NCI-H2227 treated with DMSO at 0.1 percent for 48 hours (cell line): ENCODE results near the gene ZNF385D.

Experiments used
- DNase-seq: peaks from one replicate; lab custom pipeline; 2025; lab: John Stamatoyannopoulos, UW

ZNF385D gene

DNA sequence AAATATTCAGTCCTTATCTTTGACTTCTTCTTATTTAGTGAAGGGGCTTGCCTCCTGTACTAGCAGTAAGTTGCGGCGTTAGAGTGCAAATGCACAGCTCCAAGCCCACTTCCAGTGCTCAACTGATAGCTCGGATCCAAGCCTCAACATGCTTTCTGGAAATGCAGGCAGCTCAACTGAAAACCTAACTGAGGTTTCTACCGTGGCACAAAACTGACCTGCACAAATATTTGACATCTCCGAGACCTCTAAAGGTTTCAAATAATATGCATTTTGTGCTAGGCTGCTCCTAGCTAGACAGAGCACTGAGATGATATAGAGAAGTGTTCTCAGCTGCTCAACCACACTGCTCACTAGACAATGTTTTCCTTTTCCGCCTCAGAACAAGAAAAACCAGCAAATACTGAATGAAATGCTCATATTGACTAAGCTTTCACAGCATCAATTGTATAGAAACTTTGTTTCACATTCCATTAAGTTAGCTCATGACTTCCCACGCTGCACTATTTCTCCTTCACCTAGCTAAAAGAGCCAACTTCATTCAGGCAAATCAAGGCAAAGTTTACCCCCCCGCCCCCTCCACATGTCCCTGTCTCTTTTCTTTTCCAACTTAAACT, 822 bp downstream of the ZNF385D start:
- no peak for DNase-seq

DNA sequence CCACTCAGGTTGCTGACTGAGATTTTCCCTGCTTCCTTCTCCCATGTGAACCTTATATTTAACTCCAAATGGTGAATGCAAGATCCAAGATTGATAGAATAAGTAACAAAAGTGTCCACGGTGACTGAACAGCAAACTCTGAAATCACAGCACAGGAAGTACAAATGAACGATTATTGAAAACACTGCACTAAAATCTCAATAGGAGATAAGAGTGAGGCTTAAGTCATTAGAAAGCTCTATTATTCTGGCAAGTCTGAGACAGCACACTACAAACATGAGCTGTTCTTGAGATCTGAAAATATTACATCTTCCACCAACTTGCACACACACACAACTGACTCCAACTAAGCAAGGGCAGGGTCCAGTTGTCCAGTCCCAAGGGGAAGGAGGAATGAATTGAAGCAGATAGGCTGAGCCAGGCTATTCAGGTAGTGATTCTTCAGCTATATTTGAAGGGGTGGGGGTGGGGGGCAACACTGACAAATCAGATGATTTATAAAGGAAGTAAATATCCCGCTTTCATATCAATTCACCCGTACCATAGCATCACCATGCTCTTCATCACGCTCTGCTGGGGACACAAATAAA, 2.9 kb downstream of the ZNF385D start:
- DNase-seq, result no peak

DNA sequence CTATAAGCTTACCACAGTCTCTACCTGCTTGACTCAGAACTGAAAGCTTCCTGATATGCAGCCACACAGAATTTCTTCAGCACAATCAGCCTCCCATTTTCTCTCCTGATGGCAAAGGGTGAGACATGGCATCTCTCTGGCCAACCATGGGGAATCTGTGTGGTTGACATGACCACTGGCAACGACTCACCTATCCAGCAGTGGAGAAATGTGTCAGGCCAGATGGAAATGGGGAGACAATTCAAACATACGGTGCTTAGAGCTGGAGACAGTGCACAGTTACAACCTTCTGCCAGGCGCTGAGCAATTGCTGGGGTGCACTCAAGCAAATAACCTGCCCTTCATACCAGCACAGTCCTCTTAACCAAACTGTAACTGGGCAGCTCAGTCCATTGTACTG, 3.6 kb downstream of the ZNF385D start:
- DNase-seq, result no peak

DNA sequence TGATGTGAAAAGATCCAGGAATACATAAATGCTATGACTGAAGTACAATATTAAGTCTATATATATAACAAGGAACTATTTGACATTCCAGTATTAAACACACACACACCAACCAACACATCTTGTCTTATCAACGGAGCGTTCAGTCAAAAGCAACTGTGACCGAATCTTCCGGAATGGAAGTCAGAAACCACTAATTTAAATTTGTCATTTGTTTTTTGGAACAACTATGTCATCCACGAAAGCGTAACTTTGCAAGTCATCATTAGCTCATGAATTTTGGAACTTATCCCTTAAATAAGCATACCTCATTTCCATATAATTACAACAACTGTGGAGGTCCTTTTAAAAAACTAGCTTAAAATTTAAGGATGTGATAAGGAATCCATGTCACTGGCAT, 5.0 kb downstream of the ZNF385D start:
- DNase-seq, result no peak

DNA sequence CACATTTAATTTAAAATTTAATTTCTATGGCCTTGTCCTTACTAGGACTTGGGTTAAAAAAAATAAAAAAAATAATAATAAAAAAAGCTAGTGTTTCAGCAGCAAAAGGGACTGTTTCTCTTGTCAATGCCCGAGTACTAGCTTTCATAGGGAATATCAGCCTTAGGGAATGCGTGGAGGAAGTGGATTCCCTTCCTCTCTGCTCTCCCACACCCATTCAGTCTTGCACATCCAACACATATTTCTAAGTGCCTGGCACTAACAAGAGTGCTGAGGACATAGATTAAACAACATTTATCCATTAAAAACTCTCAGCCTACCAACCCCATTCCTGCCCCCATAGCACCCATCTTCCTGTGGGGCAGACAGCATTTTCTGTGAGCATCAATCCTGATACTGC, 6.2 kb downstream of the ZNF385D start:
- no peak for DNase-seq

DNA sequence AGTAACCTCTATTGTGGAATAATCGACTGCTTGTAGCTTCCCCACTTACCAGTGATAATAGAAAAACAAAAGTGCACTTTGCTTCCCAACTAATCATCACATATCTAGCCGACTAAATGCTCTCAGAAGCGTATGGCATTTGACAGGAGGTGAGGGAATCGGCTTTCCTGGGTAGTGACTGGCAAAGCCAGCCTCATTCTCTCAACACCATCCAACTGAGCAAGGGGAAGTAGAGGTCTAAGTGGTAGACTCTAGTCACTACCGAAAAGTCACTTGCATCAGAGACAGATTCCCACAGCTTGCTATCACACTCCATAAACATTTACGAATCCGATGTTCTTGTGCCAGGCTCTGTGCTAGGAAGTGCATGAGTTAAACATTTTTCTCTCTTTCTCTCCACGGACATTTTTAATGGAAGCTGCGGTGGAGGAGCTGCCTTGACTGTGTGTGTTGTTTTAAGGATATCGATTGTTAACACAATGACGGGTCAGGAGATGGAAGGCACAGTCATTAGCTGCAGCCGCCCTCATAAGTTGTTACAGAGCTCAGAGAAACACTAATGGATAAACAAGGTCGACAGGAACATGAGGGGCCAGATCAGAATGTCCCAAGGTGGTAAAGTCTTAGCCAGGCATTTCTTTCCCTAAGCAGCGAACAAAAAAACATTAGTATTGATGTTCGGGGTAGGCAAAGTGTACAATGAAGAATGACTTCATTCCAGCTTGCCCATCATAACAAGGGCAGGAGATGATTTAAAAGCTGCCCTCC, 11.9 kb downstream of the ZNF385D start:
- DNase-seq, result no peak

DNA sequence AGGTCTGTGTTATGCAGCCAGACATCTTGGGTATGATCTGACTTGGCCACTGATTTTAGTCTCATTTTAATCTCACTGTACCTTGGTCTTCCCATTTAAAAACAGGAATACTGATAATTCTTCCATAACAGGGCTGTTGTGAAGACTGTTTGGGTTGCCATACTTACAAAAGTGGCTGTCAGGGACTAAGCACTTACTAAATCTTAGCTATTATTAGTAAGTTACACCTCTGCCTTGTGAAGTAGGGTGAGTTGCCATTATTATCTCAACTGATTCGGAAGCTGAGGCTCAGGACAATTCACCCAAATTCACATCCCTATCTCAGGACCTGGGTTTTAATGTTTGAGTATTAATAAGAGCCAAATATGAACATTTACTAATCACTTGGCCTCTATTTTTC, 12.7 kb downstream of the ZNF385D start:
- DNase-seq, result no peak

DNA sequence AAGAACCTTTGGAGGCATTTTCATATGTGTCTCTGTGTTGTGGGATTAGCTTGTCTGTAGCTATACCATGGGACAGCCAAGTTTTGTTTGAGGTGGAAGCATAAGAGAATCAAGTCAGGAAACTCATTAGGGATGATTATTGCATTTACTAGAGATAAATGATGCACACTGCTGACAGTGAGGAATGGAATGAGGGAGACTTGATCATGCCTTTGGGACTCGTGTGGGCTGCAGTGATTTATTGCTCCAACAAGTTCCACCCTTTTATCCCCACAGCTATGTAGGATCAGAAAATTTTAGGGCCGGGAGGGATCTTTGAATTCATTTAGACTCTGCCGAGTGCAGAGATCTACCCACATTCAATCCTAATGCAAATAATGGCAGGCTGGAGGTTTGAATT, 16.3 kb downstream of the ZNF385D start:
- no peak for DNase-seq

DNA sequence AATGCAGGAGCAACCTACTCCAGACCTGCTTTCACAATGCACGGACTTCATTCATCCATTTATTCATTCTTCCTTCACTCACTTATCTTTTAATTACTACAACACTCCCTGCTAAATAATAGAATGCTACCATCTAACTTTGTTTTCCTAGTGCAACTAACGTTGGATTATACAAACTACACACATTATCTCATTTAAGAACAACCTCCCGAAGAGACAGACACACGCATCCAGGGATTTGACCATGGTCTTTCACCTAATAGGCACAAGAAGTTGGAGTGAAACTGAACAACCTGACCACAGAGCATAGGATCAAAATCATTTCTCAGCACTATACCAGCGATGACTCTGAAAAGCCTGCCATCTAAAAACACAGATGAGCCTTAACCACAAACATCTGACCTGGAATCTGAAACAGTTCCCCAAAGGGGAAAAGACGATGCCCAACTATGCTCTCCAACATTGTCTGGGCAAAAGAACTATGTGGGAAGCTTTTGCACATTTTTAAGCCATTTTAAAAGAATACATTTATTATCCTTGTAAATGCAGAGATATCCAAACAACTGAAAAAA, 21.0 kb downstream of the ZNF385D start:
- DNase-seq, result no peak

DNA sequence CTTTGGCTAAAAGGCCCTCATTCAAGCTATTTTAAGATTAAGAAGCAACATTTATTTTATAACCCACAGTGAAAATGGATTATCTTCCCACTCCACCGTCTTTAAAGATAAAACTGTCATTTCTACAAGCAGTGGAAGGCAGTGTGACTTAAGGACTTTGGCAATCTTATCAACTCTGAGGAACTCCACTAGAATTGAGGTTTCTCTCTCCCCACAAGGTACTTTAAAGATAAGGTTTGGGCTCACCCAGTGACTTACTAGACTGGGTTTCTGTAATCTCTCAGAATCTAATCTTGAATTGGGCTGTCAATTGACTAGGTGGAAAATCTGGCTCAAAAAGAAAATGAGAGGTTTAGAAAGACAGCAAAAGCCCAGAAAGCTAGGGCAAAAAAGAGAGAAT, 21.7 kb downstream of the ZNF385D start:
- DNase-seq, result no peak

DNA sequence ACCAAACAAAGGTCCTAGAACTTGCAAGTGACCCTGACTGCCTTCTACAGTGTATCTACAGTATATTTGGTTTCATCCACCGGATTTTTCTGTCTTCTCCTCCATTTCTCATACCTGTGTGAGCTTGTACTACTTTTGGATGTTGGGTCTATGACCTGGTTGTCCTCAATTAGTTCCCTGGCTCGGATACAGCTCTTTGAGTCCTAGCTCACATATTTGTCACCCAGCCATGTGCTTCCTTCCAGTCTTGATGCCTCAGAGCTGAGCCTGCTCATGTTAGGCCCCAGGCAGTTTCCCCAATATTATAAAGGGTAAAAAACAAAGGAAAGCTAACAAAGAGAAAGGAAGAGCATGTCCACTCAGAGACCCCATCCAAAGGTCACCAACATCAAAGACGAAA, 28.2 kb downstream of the ZNF385D start:
- no peak for DNase-seq

DNA sequence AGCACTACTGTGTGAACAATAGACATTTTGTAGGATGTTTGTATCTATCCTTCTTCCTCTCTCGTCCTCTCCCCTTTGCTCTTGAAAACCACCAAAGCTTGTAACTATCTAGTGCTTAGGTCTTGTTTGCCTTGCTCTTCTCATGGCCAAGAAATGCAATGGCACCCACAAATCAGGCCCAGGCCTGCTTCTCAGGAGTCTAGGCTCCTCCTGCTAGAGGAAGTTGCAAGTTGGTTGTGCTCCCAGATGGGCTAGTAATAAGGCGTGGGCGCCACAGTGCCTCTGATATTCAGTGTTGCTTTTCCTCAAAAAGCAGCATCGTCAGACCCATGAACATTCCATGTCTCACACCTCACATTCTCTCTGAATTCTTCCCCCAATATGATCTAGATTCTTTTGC, 28.7 kb downstream of the ZNF385D start:
- no peak for DNase-seq

DNA sequence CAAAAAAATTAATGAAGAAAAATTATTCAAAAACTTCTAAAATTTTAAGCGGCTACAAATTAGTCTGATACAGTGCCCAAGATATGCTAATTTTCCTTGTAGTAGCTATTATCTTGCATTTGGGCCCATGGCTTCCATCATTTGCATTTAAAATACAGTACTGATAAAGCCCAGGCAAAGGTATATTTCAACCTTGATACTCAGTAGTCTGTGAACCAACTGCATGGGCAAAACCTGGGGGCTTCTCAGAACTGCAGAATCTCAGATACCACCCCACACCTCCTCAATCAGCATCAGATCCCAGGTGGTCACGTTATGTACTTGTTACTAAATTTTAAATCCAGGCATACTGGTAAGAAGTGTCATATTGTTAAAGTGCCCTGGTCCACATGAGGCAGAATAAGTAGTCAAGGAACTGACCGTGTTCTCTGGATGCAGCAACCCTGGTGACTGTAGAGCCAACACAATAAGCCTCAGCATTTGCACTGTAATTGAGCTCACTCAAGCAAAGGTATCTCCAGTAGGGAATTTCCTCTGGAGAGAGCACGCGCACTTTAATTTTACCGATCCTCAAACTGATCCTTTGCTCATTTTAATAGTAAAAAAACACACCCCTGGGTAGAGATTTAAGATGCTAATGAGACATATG, 31.9 kb downstream of the ZNF385D start:
- no peak for DNase-seq

DNA sequence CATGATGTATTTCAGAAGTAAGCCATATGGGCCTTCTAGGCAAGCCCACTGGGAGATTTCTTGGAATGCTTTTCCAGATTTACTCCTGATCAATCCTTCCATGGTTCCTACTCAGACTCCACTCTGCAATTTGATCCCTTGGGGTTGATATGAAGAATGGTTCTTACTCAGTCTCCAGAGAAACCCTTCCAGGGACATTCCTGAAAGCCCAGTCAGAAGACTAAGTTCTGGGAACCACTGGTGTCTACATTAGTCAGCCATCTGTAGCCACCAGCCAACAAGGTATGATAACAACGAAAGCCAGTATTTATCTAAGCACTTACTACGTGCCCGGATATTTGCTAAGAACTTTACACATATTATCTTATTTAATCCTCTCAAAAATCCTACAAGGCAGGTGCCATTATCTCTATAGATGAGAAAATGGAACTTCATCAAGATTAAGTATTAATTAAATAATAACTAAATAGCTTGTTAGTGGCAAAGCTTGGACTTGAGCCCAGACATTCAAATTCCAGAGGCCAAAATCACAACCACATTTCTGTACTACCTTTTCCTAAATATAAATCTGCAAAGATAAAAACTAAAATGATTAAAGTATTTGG, 32.7 kb downstream of the ZNF385D start:
- DNase-seq, result no peak

DNA sequence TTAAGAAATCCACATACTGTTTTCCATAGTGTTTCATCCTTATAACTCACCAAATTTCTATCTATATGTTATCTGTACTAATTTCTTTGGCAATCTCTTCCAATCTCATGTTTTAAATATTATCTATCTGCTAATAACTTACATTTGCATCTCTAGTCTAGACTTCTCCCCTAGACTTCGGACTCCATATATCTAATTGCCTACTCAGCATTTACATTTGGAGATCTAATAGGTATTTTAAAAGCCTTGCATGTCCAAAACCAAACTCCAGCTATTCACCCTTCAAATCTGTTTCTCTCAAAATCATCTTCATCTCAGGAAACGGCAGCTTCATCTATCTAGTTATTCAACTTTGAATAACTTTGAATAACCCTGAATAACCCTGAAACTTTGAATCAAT, 35.3 kb downstream of the ZNF385D start:
- no peak for DNase-seq

DNA sequence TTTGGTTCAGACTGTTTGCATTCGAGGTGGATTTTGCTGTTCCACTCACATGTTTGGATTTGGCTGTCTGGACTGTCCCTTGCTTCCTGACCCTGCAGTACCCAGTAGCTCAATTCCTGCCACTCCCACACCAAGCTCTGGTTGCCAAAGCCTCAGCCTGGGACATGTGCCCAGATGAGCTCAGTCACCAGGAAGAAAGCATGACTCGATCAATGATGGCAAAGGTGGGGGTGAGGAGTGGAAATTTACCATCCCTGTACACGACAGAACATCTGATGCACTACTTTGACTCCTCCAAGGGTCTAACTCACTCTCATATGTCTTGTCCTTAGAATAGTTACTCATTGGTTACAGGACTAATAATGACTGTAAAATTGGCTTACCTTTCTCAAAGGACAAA, 45.2 kb downstream of the ZNF385D start:
- DNase-seq, result no peak

DNA sequence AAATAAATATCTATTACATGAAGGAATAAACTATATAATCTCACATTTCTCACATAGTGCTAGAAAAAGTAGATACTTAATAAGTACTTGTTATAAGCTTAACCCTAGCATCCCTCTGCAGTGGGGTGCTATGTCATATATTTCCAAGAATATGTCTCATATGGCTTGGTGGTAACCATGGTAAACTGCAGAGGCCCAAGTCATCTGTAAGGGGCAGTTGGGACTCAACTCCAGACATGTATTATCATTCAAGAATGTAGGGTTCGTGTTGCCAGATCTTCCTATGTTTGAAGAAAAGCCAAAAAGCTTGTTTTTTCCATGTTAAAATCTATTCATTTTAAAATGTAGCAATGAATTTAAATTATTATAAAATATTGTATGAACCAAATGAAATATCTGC, 46.2 kb downstream of the ZNF385D start:
- DNase-seq, result no peak

DNA sequence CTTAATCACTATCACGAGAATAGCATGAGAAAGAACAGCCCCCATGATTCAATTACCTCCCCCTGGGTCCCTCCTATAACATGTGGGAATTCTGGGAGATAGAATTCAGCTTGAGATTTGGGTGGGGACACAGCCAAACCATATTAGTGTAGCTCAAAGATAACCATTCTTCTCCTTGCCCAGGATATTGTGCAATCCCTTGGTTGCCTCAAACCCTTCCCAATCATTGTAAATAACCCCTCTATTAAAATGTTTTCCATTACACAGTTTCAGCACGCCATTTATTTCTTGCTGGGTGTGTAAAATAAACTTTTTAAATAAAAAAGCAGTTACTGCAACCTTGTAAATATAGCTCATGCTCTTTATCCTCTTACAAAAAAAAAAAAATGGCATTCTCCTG, 47.7 kb downstream of the ZNF385D start:
- no peak for DNase-seq

DNA sequence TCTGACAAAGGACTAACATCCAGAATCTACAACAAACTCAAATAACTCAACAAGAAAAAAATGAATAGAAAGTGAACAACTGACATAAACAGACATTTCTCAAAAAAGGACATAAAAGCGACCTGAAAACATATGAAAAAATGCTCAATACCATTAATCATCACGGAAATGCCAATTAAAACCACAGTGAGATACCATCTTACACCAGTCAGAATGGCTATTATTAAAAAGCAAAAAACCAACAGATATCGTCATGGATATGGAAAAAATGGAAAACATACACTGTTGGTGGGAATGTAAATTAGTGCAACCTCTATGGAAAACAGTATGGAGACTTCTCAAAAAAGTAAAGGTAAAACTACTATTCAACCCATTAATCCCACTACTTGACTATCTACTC, 53.3 kb downstream of the ZNF385D start:
- DNase-seq, result no peak

DNA sequence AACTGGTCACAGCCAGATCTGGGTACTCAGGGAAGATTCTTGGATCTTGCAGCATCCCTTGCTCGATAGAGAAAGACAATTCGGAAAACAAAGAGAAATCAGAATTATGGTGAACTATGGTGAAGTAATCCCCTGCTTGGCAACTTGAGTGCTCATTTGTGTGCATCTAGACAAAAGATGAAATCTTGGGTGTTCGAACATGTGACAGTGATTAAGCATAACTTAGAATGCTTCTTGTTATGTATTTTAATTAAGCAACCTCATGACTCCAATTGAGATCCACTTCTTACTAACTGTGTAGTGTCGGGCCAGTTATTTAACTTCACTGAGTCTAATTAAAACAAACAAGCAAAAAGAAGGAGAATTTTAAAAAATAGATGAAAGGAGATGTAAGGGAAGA, 56.5 kb downstream of the ZNF385D start:
- DNase-seq, result no peak

DNA sequence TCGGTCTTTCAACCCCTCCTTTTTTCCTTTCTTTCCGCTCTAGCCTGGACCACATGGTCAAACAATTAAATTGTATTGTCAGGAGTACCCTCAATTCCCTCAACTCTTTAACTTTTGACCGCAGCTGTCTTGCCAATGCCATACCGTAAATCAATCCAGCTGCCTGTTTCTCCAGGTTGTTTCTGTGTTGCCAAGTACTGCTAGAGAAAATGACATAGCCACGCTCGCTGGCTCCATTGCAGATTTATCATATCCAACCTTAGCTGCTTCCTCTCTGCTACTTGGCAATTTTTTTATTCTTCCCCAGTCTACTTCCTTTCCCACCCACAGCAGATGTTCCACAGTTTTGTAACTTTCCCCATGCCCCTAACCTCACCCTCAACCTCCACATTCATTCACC, 60.0 kb downstream of the ZNF385D start:
- no peak for DNase-seq

DNA sequence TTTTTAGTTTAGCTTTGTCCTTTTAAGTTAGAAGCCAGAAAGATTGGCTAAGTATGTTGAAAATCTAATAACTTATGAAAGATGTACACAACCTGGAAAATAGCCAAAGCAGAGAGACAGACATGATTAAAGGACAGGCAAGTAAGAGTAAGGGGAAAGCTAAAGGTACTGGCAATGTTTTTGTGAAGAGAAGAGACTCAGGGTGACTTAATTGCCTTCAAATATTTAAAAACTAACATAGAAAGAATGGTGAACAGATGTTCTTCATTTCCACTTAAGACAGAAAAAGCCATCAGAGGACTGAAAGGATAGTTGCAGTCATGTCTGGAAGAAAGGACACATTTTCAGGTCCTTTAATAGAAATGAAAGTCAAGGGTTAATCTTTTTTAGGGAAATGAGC, 68.8 kb downstream of the ZNF385D start:
- DNase-seq, result no peak
